ENCODE results near the gene DUOX2. TPM values are rescaled to one million over a fixed set of nuclear protein-coding genes. Genes with fewer than 3 reads are reported as not detected.

Gene DUOX2
- total and polyA plus RNA-seq, 2 of the 8 experiments (the other 6 are each of a cell fraction or from before 2014, with no cell fraction given) = 0.08 TPM; not detected in 1

DNA sequence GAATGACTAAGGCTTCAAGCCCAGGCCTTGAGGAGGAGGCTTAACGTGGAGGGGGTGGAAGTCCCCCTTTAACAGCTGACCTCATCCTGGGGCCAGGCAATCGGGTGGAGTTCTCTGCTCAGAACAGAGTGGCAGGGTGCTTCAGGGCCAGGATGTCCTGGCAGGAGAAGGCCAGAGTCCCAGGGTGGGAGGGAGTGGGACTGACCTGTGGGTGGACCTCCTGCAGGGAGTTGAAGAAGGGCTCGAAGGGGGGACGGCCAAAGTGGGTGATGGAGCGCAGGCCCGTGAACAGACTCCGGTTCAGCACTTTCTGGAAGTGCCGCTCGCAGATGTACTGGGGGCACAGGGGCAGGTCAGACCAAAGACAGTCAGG is 19.6 kb downstream of the DUOX2 start:
- TF ChIP-seq CBX8 (IDR thresholded peaks at IDR 0.05; ENCODE audit: borderline replicate concordance, low read depth, low read length) = no peak
- TF ChIP-seq FOSL1 (IDR thresholded peaks at IDR 0.05; ENCODE audit: insufficient read depth, low read depth, low read length) = no peak
- TF ChIP-seq SIRT6 (IDR thresholded peaks at IDR 0.05; ENCODE audit: low read length) = no peak
- TF ChIP-seq SUZ12 (IDR thresholded peaks at IDR 0.05; ENCODE audit: low read length) = no peak
- FAIRE-seq (no peak), DNase-seq (ENCODE audit: low read depth in 1 of 2, low spot score in 2 of 2) (no peak)
- Histone ChIP-seq H3K18ac (ENCODE audit: extremely low read depth, low read length) (no peak overlapping the region), H3K79me2 (ENCODE audit: control insufficient read depth in 1 of 2, insufficient read depth in 2 of 2, low read length in 2 of 2) (no peaks in the 10 kb centered on the region), H3K56ac (replicated peaks; ENCODE audit: insufficient read length, low read depth, low read length) (no peak overlapping the region), H3K4me1 (replicated peaks in 1 of 4; ENCODE audit: control insufficient read depth in 3 of 4, insufficient read depth in 4 of 4, low read length in 3 of 4) (no peaks in the 10 kb centered on the region; a peak in 1 of 7 replicates), H2AK5ac (ENCODE audit: low read depth, low read length) (no peak overlapping the region), H4K20me1 (replicated peaks in 1 of 2; ENCODE audit: control insufficient read depth in 1 of 2, insufficient read depth in 2 of 2, low read length in 2 of 2) (no peaks in the 10 kb centered on the region), H2BK12ac (ENCODE audit: low read depth, low read length) (no peak overlapping the region), H4K91ac (replicated peaks; ENCODE audit: insufficient read length, low read length) (no peak overlapping the region), H4K5ac (ENCODE audit: insufficient read length, low read depth, low read length) (no peak overlapping the region), H3K9ac (replicated peaks in 1 of 4; ENCODE audit: extremely low read depth in 1 of 4, low read depth in 3 of 4, low read length in 3 of 4) (no peak overlapping the region), H3K9me3 (ENCODE audit: insufficient read depth in 2 of 2, low read depth in 1 of 2, low read length in 1 of 2) (no peaks in the 10 kb centered on the region), H2BK120ac (replicated peaks; ENCODE audit: low read depth, low read length) (no peak overlapping the region), H3K4ac (replicated peaks; ENCODE audit: insufficient read length, low read depth, low read length) (no peak overlapping the region), H2BK5ac (ENCODE audit: low read depth, low read length) (no peak overlapping the region), H3K4me3 (ENCODE audit: extremely low read depth in 1 of 4, insufficient read depth in 2 of 4, low read depth in 3 of 4, low read length in 4 of 4) (no peak overlapping the region), H3K27ac (ENCODE audit: low read depth, low read length) (no peak overlapping the region), H2BK20ac (ENCODE audit: low read length) (no peak overlapping the region), H3K23ac (ENCODE audit: insufficient read length) (no peak overlapping the region), H2BK15ac (ENCODE audit: low read length) (no peak overlapping the region), H4K8ac (ENCODE audit: extremely low read depth, insufficient read depth, low read length) (peak overlapping the region; percentile 57; the same call in 1 of the 2 replicates), H3K4me2 (ENCODE audit: insufficient read depth in 1 of 2, low read depth in 2 of 2, low read length in 2 of 2) (no peak overlapping the region), H3K79me1 (ENCODE audit: low read depth, low read length) (no peaks in the 10 kb centered on the region), H3K36me3 (ENCODE audit: control insufficient read depth in 2 of 4, insufficient read depth in 4 of 4, low read length in 3 of 4) (no peaks in the 10 kb centered on the region), H3K14ac (ENCODE audit: insufficient read length) (no peak overlapping the region), H3K27me3 (replicated peaks in 1 of 4; ENCODE audit: control insufficient read depth in 3 of 4, extremely low read depth in 1 of 4, insufficient read depth in 3 of 4, low read length in 3 of 4) (no peaks in the 10 kb centered on the region), H2AFZ (ENCODE audit: low read length) (no peak overlapping the region), H3K23me2 (ENCODE audit: low read depth, low read length) (no peaks in the 10 kb centered on the region)
- WGBS, 2 experiments (ENCODE audit: extremely low coverage in 1 of 2, insufficient coverage in 1 of 2, insufficient read length in 1 of 2, insufficient replicate concordance in 2 of 2, low coverage in 1 of 2, low lambda C conversion rate in 2 of 2, missing lambda C conversion rate in 1 of 2) = 84% methylated on average over 9 of the region's 9 CpGs; no CpG with 5 or more reads in 1 of the 2 experiments
- ChIA-PET CTCF (ENCODE audit: partially characterized antibody) (interaction anchor here (0.6 to 1.6 kb wide), 5 partner anchors 12 to 58 kb away, joined by 3 to 7 read pairs (median 4); no protein-coding TSS in a partner anchor), POLR2A (ENCODE audit: partially characterized antibody) (interaction anchor here (1.1 kb wide), 1 partner anchor 71 kb away, joined by 3 read pairs; the partner anchor contains the start of gene SORD)
